Measurements from ENCODE around the gene CPE. TPM values are rescaled to one million over a fixed set of nuclear protein-coding genes. Genes with fewer than 3 reads are reported as not detected.

CPE gene
- total RNA-seq, 1 donor from 2014 or later, result 10.7 TPM

DNA sequence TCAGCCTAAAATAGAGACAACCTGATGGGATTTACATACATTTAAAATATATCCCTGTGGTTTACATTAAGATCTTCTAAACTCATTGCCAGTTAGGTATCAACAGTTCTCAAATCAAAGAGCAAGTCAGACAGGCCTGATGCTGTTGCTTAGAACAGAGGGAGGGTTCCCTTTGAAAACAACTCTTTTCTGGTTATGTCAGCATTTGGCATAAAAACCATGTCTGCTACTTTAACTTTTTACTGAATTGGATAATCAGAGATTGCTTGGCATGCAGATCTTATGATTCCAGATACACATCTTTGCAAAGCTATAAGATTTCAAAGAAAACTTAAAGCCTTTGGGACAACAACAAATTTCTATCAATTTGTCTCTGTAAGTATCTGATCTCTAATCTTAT is 140.8 kb downstream of the CPE start:
- no peak overlapping the region for H3K4me3 ChIP-seq (ENCODE audit: low read depth, low read length)
- TF ChIP-seq, protein P1, sequence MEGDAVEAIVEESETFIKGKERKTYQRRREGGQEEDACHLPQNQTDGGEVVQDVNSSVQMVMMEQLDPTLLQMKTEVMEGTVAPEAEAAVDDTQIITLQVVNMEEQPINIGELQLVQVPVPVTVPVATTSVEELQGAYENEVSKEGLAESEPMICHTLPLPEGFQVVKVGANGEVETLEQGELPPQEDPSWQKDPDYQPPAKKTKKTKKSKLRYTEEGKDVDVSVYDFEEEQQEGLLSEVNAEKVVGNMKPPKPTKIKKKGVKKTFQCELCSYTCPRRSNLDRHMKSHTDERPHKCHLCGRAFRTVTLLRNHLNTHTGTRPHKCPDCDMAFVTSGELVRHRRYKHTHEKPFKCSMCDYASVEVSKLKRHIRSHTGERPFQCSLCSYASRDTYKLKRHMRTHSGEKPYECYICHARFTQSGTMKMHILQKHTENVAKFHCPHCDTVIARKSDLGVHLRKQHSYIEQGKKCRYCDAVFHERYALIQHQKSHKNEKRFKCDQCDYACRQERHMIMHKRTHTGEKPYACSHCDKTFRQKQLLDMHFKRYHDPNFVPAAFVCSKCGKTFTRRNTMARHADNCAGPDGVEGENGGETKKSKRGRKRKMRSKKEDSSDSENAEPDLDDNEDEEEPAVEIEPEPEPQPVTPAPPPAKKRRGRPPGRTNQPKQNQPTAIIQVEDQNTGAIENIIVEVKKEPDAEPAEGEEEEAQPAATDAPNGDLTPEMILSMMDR (conservative IDR thresholded peaks at IDR 0.05; ENCODE audit: low read depth, low read length), result no peak
- no peak for DNase-seq (ENCODE audit: low read depth)

DNA sequence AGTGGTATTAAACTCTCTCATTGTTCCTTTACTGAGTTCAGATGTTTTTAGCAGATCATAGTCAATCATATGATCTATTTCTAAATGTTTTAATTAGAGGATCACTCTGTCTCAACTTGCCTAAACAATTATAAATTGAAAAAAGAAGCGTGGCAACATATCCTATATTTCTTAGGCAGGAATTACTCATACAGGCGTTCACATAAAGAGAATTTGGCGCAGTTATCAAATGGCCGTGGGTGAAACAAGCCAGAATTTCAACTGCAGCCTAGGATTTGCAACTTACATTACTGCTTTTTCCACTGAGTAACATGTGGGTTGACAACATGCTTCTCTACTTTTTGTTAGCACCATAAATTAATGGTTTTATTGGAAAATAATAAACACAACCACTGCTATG is 141.3 kb downstream of the CPE start:
- TF ChIP-seq, protein P1 (conservative IDR thresholded peaks at IDR 0.05; ENCODE audit: low read depth, low read length), result no peak
- no peak overlapping the region for H3K4me3 ChIP-seq (ENCODE audit: low read depth, low read length)
- no peak for DNase-seq (ENCODE audit: low read depth)

DNA sequence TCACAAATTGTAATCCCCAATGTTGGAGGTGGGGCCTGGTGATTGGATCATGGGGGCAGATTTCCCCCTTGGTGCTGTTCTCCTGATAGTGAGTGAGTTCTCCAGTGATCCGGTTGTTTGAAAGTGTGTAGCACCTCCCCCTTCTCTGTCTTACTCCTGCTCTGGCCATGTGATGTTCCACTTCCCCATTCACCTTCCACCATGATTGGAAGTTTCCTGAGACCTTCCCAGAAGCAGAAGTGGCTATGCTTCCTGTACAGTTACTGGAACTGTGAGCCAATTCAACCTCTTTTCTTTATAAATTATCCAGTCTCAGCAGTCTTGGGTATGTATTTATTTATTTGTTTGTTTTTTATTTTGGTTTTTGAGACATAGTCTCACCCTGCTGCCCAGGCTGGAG is 143.2 kb downstream of the CPE start:
- DNase-seq (ENCODE audit: low read depth), result no peak
- TF ChIP-seq, protein P1 (conservative IDR thresholded peaks at IDR 0.05; ENCODE audit: low read depth, low read length), result no peak
- no peak overlapping the region for H3K4me3 ChIP-seq (ENCODE audit: low read depth, low read length)

DNA sequence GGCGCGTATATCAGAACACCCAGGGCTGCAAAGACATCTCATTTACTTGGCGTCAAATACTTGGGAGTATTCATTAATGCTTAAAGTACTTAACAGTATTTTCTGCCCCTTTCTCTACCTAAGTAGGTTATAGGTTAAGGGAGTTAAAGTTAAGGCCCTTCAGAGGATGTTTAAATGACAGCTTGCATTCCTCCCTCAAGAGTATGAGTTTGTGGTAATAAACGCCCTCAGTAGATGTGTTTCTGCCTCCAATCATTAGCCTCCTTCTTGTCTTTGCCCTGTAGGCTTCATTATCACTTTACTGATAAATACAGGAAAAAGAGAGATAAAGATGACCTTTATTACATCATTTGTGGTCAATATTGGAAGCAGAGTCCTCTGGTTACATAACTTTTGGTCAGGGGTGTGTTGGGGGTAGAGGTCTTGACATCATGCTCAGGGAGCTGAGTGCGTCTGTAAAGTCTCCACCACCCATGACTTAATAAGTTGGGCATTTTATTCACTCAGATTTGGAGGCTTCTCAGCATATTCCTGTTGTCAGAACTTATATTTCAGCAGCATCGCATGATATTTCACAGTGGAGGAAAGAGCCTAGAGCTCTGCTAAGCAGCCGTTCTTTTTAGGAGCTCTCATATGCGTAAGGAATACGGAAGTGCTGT is 145.9 kb downstream of the CPE start:
- no peak overlapping the region for H3K4me3 ChIP-seq (ENCODE audit: low read depth, low read length)
- DNase-seq (ENCODE audit: low read depth), result no peak
- TF ChIP-seq, protein P1 (conservative IDR thresholded peaks at IDR 0.05; ENCODE audit: low read depth, low read length), result no peak

DNA sequence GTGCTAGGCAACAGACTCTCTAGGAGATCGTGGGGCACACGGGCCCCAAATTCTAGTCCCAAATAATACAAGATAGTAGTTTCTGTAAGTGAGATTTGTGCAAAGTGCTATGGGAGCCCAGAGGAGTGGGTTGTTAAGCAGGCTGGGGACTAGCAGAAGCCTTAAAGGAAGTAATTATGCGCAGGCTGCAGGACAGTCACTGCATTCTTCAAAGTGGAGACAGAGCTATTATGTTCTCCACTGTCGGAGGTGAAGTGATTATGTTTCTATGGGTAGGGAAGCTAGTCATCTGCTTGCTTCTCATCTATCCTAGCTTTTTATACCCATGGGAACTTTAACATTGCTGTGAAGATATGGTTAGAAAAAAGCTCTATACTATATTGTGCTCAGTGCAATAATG is 154.2 kb downstream of the CPE start:
- no peak overlapping the region for H3K4me3 ChIP-seq (ENCODE audit: low read depth, low read length)
- DNase-seq (ENCODE audit: low read depth), result no peak
- TF ChIP-seq, protein P1 (conservative IDR thresholded peaks at IDR 0.05; ENCODE audit: low read depth, low read length), result no peak

DNA sequence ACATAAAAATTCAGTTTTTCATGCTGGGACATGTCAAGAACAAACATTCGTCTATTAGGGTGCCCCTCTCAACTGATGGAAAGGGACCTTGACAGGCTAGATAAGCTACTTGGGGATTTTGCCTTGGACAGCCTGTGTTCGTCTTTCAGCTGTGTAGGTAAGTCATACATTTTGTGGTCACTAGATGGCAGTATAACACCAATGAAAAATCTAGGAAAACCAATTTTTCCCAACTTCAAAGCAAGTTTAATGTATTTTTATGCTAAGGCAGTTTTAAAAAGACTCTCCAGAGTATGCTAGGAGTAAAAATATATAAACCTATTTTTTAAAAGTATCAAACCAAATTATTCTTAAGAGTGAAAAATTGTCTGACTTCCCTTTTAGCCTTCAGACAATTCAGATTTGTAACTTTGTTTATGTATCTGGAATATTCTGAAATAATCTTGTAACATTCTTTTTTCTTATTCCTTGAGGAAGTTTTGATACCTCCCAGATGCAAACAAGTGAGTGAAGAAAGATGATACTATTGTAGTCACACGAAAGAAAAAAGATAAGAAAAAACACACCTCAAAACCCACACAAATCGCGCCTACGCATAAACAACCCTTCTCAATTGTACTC is 158.3 kb downstream of the CPE start:
- DNase-seq (ENCODE audit: low read depth), result no peak
- no peak overlapping the region for H3K4me3 ChIP-seq (ENCODE audit: low read depth, low read length)
- TF ChIP-seq, protein P1 (conservative IDR thresholded peaks at IDR 0.05; ENCODE audit: low read depth, low read length), result peak; percentile 62

DNA sequence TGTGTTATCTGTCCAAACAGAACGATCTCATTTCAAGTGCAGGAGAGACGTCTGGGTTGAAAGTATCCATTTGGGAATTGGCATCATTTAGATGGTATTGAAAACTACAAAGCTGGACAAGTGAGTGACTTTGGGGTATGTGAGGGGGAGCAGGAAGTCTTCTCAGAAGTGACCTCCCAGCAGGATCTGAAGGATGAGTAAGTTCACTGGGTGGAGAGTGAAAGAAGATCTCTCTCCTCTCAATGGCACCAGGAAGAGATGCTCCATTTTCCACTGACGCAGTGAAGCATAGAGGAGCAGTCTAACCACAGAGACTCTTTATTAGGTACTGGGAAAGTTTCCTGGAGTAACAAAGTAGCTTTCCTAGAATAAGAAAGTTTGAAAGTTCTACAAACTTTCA is 161.0 kb downstream of the CPE start:
- DNase-seq (ENCODE audit: low read depth), result no peak
- no peak overlapping the region for H3K4me3 ChIP-seq (ENCODE audit: low read depth, low read length)
- TF ChIP-seq, protein P1 (conservative IDR thresholded peaks at IDR 0.05; ENCODE audit: low read depth, low read length), result no peak
